ENCODE results near the gene KIF16B. TPM values are rescaled to one million over a fixed set of nuclear protein-coding genes. Genes with fewer than 3 reads are reported as not detected.

Gene KIF16B
- total and polyA plus RNA-seq, 4 donors, result 5.1 to 19.7 (median 8.4) TPM

- H3K27me3 ChIP-seq (ENCODE audit: control insufficient read depth in 4 of 4, insufficient read depth in 4 of 4, low read length in 3 of 4), result no peaks in the 10 kb centered on the region
- H3K27ac ChIP-seq (ENCODE audit: low read depth in 1 of 2, low read length in 2 of 2), result no peak overlapping the region
- no peaks in the 10 kb centered on the region for H3K36me3 ChIP-seq (ENCODE audit: control insufficient read depth in 4 of 4, insufficient read depth in 3 of 4, low read depth in 1 of 4, low read length in 3 of 4)
- H3K4me1 ChIP-seq (ENCODE audit: control insufficient read depth in 4 of 4, insufficient read depth in 4 of 4, low read length in 3 of 4), result no peaks in the 10 kb centered on the region
- no peak overlapping the region for H3K4me3 ChIP-seq (ENCODE audit: low read depth in 1 of 3, low read length in 3 of 3)
- no peak overlapping the region for H3K9ac ChIP-seq (ENCODE audit: low read depth in 1 of 2, low read length in 2 of 2)
- TF ChIP-seq SP1 (IDR thresholded peaks at IDR 0.05), result no peak
- TF ChIP-seq HNF4G (IDR thresholded peaks at IDR 0.05), result no peak
- no peak for TF ChIP-seq ATF3 (IDR thresholded peaks at IDR 0.05)
- TF ChIP-seq EGR1 (IDR thresholded peaks at IDR 0.05; ENCODE audit: low read depth in 2 of 2), result no peak
- no peak for TF ChIP-seq HNF4A (conservative IDR thresholded peaks at IDR 0.05)
- WGBS, result 88% methylated on average over 2 of the region's 2 CpGs
- no peak for DNase-seq (ENCODE audit: low spot score)
- H3K9me3 ChIP-seq (ENCODE audit: control insufficient read depth in 4 of 4, low read length in 3 of 4), result no peaks in the 10 kb centered on the region
Observed at GRCh38 chr20:16280219-16280618, 293.0 kb downstream of the KIF16B start.

- DNase-seq (ENCODE audit: low spot score), result no peak
- Histone ChIP-seq H3K27ac (ENCODE audit: low read depth in 1 of 2, low read length in 2 of 2) (no peak overlapping the region), H3K36me3 (ENCODE audit: control insufficient read depth in 4 of 4, insufficient read depth in 3 of 4, low read depth in 1 of 4, low read length in 3 of 4) (no peaks in the 10 kb centered on the region), H3K4me3 (ENCODE audit: low read depth in 1 of 3, low read length in 3 of 3) (no peak overlapping the region), H3K9me3 (ENCODE audit: control insufficient read depth in 4 of 4, low read length in 3 of 4) (no peaks in the 10 kb centered on the region), H3K9ac (ENCODE audit: low read depth in 1 of 2, low read length in 2 of 2) (no peak overlapping the region), H3K27me3 (ENCODE audit: control insufficient read depth in 4 of 4, insufficient read depth in 4 of 4, low read length in 3 of 4) (no peaks in the 10 kb centered on the region), H3K4me1 (ENCODE audit: control insufficient read depth in 4 of 4, insufficient read depth in 4 of 4, low read length in 3 of 4) (no peaks in the 10 kb centered on the region)
- WGBS, result 83% methylated on average over 5 of the region's 5 CpGs
- TF ChIP-seq CTCF (IDR thresholded peaks at IDR 0.05; ENCODE audit: low read depth, low read length, missing input control), result no peak
- no peak for TF ChIP-seq MAX (IDR thresholded peaks at IDR 0.05)
- no peak for TF ChIP-seq RXRA (IDR thresholded peaks at IDR 0.05)
- no peak for TF ChIP-seq REST (IDR thresholded peaks at IDR 0.05)
- TF ChIP-seq EGR1 (IDR thresholded peaks at IDR 0.05; ENCODE audit: low read depth in 2 of 2), result no peak
- TF ChIP-seq YY1 (IDR thresholded peaks at IDR 0.05), result no peak
- TF ChIP-seq TAF1 (conservative IDR thresholded peaks at IDR 0.05), result no peak
- TF ChIP-seq FOXA2 (IDR thresholded peaks at IDR 0.05), result no peak
- TF ChIP-seq SP1 (IDR thresholded peaks at IDR 0.05), result no peak
- TF ChIP-seq ZBTB33 (IDR thresholded peaks at IDR 0.05), result no peak
- TF ChIP-seq HNF4A (conservative IDR thresholded peaks at IDR 0.05), result no peak
- TF ChIP-seq GABPA (IDR thresholded peaks at IDR 0.05 in 1 of 2, conservative IDR thresholded peaks at IDR 0.05 in 1 of 2), result no peak
- TF ChIP-seq JUND (IDR thresholded peaks at IDR 0.05), result no peak
- no peak for TF ChIP-seq HNF4G (IDR thresholded peaks at IDR 0.05)
Observed at GRCh38 chr20:16279320-16279719, 293.9 kb downstream of the KIF16B start.

All from liver (tissue), 9 donors.